GM21786 (cell line): ENCODE measurements around the gene CCNE1.

Source experiments
- ATAC-seq: cut with Tn5 transposase; IDR thresholded peaks from one replicate; pipeline ENCODE4 v1.9.1; 2021; ENCODE audit not compliant: unreplicated experiment

CCNE1 gene

GRCh38 chr19:29842471-29843179 lies 30.8 kb downstream of the CCNE1 start:
- ATAC-seq, result no peak

- no peak for ATAC-seq
These were observed 31.6 kb downstream of the CCNE1 start for GRCh38 chr19:29843180-29844051.

GRCh38 chr19:29844891-29845573 lies 33.2 kb downstream of the CCNE1 start:
- peak; percentile 77 for ATAC-seq

GRCh38 chr19:29845574-29846176 lies 33.9 kb downstream of the CCNE1 start:
- ATAC-seq, result peak; percentile 9

GRCh38 chr19:29849208-29849607 lies 37.4 kb downstream of the CCNE1 start:
- no peak for ATAC-seq

- ATAC-seq, result no peak
These were observed 38.7 kb downstream of the CCNE1 start for GRCh38 chr19:29850482-29850881.

- ATAC-seq, result peak; percentile 78
These were observed 40.2 kb downstream of the CCNE1 start for GRCh38 chr19:29851769-29852521.

- no peak for ATAC-seq
These were observed 42.2 kb downstream of the CCNE1 start for GRCh38 chr19:29854033-29854432.

GRCh38 chr19:29855087-29855486 lies 43.3 kb downstream of the CCNE1 start:
- no peak for ATAC-seq

GRCh38 chr19:29855741-29856500 lies 44.1 kb downstream of the CCNE1 start:
- no peak for ATAC-seq

GRCh38 chr19:29858000-29858596 lies 46.3 kb downstream of the CCNE1 start:
- no peak for ATAC-seq

GRCh38 chr19:29858621-29859020 lies 46.8 kb downstream of the CCNE1 start:
- ATAC-seq, result no peak

- no peak for ATAC-seq
These were observed 48.7 kb downstream of the CCNE1 start for GRCh38 chr19:29860492-29860891.

- ATAC-seq, result no peak
These were observed 49.8 kb downstream of the CCNE1 start for GRCh38 chr19:29861574-29861973.

GRCh38 chr19:29866011-29866410 lies 54.2 kb downstream of the CCNE1 start:
- no peak for ATAC-seq

- ATAC-seq, result no peak
These were observed 56.2 kb downstream of the CCNE1 start for GRCh38 chr19:29867984-29868383.

- no peak for ATAC-seq
These were observed 59.4 kb downstream of the CCNE1 start for GRCh38 chr19:29871143-29871542.

- no peak for ATAC-seq
These were observed 60.5 kb downstream of the CCNE1 start for GRCh38 chr19:29872224-29872731.
